Esophagus muscularis mucosa (tissue), 4 donors: Measurements from ENCODE around the gene CDH4. TPM values are rescaled to one million over a fixed set of nuclear protein-coding genes. Genes with fewer than 3 reads are reported as not detected.

ENCODE experiments used
- DNase-seq: peaks from one replicate; pipeline ENCODE4 v3.0.0-alpha.2; 2017; ENCODE audit errors: extremely low spot score
- H3K27ac ChIP-seq, 4 donors: fragments of 200-600 bp; sonication (generic); replicated peaks in 1 of 4; 1 replicate in 3 of 4; 2 replicates in 1 of 4; pipeline ENCODE4 v1.5.1; 2016 to 2019; ENCODE audit warnings: mild to moderate bottlenecking in 1 of 4
- H3K27me3 ChIP-seq, 4 donors: fragments of 200-600 bp; sonication (generic); one replicate each; pipeline versions ENCODE4 v1.5.1 to v1.6.0; 2016 to 2019
- H3K36me3 ChIP-seq, 4 donors: fragments of 200-600 bp; sonication (generic); one replicate each; pipeline ENCODE4 v1.5.1; 2016 to 2019
- H3K4me1 ChIP-seq, 4 donors: fragments of 200-600 bp; sonication (generic); one replicate each; pipeline ENCODE4 v1.5.1; 2016 to 2019
- H3K4me3 ChIP-seq, 4 donors: fragments of 200-600 bp; sonication (generic); 1 replicate in 2 of 4; 2 replicates in 2 of 4; pipeline ENCODE4 v1.5.1; 2016 to 2019; ENCODE audit warnings: mild to moderate bottlenecking in 4 of 4, moderate library complexity in 1 of 4
- H3K9me3 ChIP-seq, 4 donors: fragments of 200-600 bp; sonication (generic); 1 replicate in 3 of 4; 2 replicates in 1 of 4; pipeline ENCODE4 v1.5.1; 2016 to 2019
- CTCF ChIP-seq, 3 experiments: fragments of 200-600 bp in 2 of 3; fragments of 450-650 bp in 1 of 3; sonication (generic) in 2 of 3; IDR thresholded peaks; one replicate each; pipeline ENCODE4 v1.5.1; 2017 to 2019; ENCODE audit warnings: antibody characterized with exemption in 3 of 3, mild to moderate bottlenecking in 2 of 3, moderate library complexity in 1 of 3
- EP300 ChIP-seq: sonication (generic); formaldehyde crosslinking; IDR thresholded peaks from one replicate; pipeline ENCODE4 v1.6.1; 2017; ENCODE audit warnings: antibody characterized with exemption
- POLR2A ChIP-seq: fragments of 450-650 bp; IDR thresholded peaks from one replicate; pipeline ENCODE4 v1.6.1; 2017; ENCODE audit warnings: antibody characterized with exemption, moderate library complexity, mild to moderate bottlenecking, low read depth
- POLR2AphosphoS5 ChIP-seq, 2 donors: sonication (generic); formaldehyde crosslinking; IDR thresholded peaks; one replicate each; pipeline ENCODE4 v1.6.1; 2017; ENCODE audit warnings: antibody characterized with exemption in 2 of 2
- WGBS: methylation state at CpG from one replicate; pipeline ENCODE4 v1.1.5; 2018; 5-methylcytosine and 5-hydroxymethylcytosine counted together
- intact Hi-C: fragments of 100-400 bp; cut with DNase I; formaldehyde crosslinking; loops from one replicate; pipeline ENCODE4 v1.15.1; 2023
- total RNA-seq, 4 donors: library from RNA; depleted of rRNA; stranded (reverse); fragments of >200 nt; gene quantifications; one replicate each; pipeline versions ENCODE4 v1.1.0 to v1.2.1, GENCODE V29; 2016

Gene CDH4
- total RNA-seq, 4 donors from 2014 or later = 0.42 to 1.3 (median 0.48) TPM

DNA sequence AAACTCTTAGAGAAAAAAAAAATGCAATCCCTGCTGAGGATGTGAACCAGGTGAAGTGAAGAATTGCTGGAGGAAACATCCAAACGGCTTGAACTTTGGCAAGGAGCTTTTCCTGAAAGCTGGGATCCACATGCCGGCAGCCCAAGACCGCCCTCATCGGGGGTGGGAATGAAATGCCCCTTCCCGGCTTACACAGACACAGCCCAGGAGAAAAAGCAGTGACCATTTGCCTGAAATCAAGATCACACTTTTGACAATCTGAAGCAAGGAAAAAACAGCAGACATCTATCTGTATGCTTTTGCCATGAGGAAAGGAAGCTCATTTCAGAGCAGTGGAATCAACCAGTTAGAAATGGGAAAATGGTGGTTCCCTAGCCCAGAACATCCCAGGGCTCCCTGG lies 559.1 kb downstream of the CDH4 start:
- Histone ChIP-seq H3K27ac (no peak overlapping the region), H3K4me3 (no peak overlapping the region), H3K9me3 (no peaks in the 10 kb centered on the region), H3K36me3 (no peaks in the 10 kb centered on the region), H3K4me1 (no peaks in the 10 kb centered on the region), H3K27me3 (peaks cover 0 to 35% (median 0%) of the 10 kb centered on the region in 4 donors)
- 51% methylated on average over 5 of the region's 5 CpGs for WGBS
- intact Hi-C loops = no loop called here
- TF ChIP-seq POLR2AphosphoS5 (IDR thresholded peaks at IDR 0.05) = no peak
- no peak for TF ChIP-seq EP300
- TF ChIP-seq CTCF (IDR thresholded peaks at IDR 0.05) = no peak
- TF ChIP-seq POLR2A = no peak
- DNase-seq = no peak

GRCh38 chr20:61812121-61812844 lies 560.2 kb downstream of the CDH4 start:
- H3K36me3 ChIP-seq = no peaks in the 10 kb centered on the region
- no peaks in the 10 kb centered on the region for H3K9me3 ChIP-seq
- WGBS = 76% methylated on average over 13 of the region's 15 CpGs
- no peak overlapping the region for H3K4me3 ChIP-seq
- no peak for TF ChIP-seq POLR2A
- no peak for TF ChIP-seq EP300
- TF ChIP-seq POLR2AphosphoS5 (IDR thresholded peaks at IDR 0.05) = no peak
- TF ChIP-seq CTCF (IDR thresholded peaks at IDR 0.05) = no peak
- DNase-seq = no peak
- intact Hi-C loops = no loop called here
- H3K27ac ChIP-seq = no peak overlapping the region
- H3K27me3 ChIP-seq = peaks cover 0 to 24% (median 0%) of the 10 kb centered on the region in 4 donors
- no peaks in the 10 kb centered on the region for H3K4me1 ChIP-seq

DNA sequence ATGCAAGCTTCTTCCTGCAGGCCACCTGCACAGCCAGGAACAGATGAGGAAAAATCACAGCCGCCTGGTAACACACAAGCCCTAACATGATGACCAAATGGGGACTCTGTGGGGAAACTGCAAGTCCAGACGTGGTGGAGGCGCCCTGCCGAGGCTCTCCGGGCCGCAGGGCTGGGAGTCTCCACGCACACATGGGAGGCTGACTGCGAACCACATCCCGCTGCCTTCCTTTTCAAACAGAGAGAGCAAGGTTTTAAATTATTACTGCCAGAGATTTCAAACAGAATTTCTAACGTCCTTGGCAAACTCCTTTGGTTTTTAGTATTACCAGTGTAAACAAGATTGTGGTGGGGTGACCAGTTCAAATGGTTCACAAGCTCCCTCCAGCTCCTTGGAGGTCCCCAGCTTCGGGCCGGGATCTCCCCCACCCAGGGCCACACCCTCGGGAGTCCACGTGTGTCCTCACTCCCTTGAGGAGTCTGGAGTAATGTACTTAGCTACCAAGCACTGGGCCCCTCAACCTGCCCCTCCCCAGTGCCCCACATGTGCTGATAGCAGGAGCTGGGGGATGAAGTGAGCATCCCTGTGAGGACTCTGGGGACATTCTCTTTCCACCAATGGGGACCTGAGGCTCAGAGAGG lies 560.9 kb downstream of the CDH4 start:
- Histone ChIP-seq H3K27ac (no peak overlapping the region), H3K27me3 (peaks cover 0 to 19% (median 0%) of the 10 kb centered on the region in 4 donors), H3K36me3 (no peaks in the 10 kb centered on the region), H3K4me3 (no peak overlapping the region), H3K4me1 (no peaks in the 10 kb centered on the region), H3K9me3 (no peaks in the 10 kb centered on the region)
- DNase-seq = no peak
- 75% methylated on average over 14 of the region's 14 CpGs for WGBS
- intact Hi-C loops = no loop called here
- TF ChIP-seq POLR2A (no peak), POLR2AphosphoS5 (IDR thresholded peaks at IDR 0.05) (no peak), EP300 (no peak), CTCF (IDR thresholded peaks at IDR 0.05) (no peak)

DNA sequence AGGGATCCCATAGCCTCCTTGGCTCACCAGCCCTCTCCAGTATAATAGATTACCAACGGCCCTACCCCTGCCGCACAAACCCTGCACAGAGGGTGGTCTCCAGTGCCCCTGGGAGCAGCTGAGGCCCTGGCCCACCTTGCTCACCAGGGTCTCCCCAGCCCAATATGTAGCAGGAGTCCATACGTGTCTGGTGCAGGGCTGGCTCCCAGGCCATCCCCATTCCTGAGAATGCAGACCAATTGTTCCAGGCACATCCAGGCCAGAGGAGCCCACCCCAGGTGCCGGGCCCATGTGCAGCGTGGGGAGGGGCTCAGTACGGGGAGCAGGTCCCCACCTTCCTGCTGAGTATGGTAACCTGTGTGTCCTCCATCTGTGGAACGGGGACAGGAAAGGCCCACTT lies 561.7 kb downstream of the CDH4 start:
- Histone ChIP-seq H3K27ac (no peak overlapping the region), H3K4me1 (no peaks in the 10 kb centered on the region), H3K36me3 (no peaks in the 10 kb centered on the region), H3K4me3 (no peak overlapping the region), H3K9me3 (no peaks in the 10 kb centered on the region), H3K27me3 (peaks cover 0 to 19% (median 0%) of the 10 kb centered on the region in 4 donors)
- intact Hi-C loops = no loop called here
- TF ChIP-seq CTCF (IDR thresholded peaks at IDR 0.05) = no peak
- TF ChIP-seq POLR2A = no peak
- no peak for TF ChIP-seq POLR2AphosphoS5 (IDR thresholded peaks at IDR 0.05)
- no peak for TF ChIP-seq EP300
- DNase-seq = no peak
- 79% methylated on average over 7 of the region's 7 CpGs for WGBS
